DOHH2 (cell line): Measurements from ENCODE around the gene SCTR.

ENCODE experiments used
- CTCF ChIP-seq: fragments of 200-600 bp; sonication (generic); IDR thresholded peaks from one replicate; pipeline ENCODE4 v1.5.1; 2014; ENCODE audit warnings: antibody characterized with exemption, mild to moderate bottlenecking, low read depth, low read length; ENCODE audit not compliant: poor library complexity, severe bottlenecking
- EZH2phosphoT487 ChIP-seq: fragments of 200-600 bp; sonication (generic); IDR thresholded peaks from 2 replicates; pipeline ENCODE4 v1.6.1; 2017; ENCODE audit warnings: borderline replicate concordance, mild to moderate bottlenecking, antibody characterized with exemption, low read length, moderate library complexity, mixed read lengths

- no peak for TF ChIP-seq EZH2phosphoT487
- no peak for TF ChIP-seq CTCF
Observed at GRCh38 chr2:119442226-119442619, 82.1 kb downstream of the SCTR start.
